PC-3 (cell line): ENCODE results near the gene SEC63.
"Not testable (repeated sequence)": the region's sequence is repeated elsewhere in the genome, so short reads cannot be mapped to it uniquely, and the experiment has no call there.

ENCODE experiments used
- CTCF ChIP-seq: fragments of 300-600 bp; sonication (generic); conservative IDR thresholded peaks from 2 replicates; pipeline ENCODE4 v1.5.1; 2017; ENCODE audit warnings: antibody characterized with exemption, low read depth, mild to moderate bottlenecking, low read length
- EZH2 ChIP-seq: fragments of 300-600 bp; sonication (generic); IDR thresholded peaks from one replicate; pipeline ENCODE4 v1.6.1; 2017; ENCODE audit warnings: antibody characterized with exemption, mild to moderate bottlenecking, low read length; ENCODE audit not compliant: unreplicated experiment
- EZH2phosphoT487 ChIP-seq: fragments of 300-600 bp; sonication (generic); IDR thresholded peaks from 2 replicates; pipeline ENCODE4 v1.6.1; 2018; ENCODE audit warnings: mild to moderate bottlenecking, antibody characterized with exemption, low read length, borderline replicate concordance

- TF ChIP-seq CTCF, EZH2phosphoT487, EZH2: not testable (repeated sequence)
Measured at GRCh38 chr6:107936910-107937292, 21.1 kb downstream of the SEC63 start.
